Activated CD4-positive, alpha-beta T cell treated with anti-CD3 and anti-CD28 coated beads, Interleukin-2, amount 50 U/mL, for 4 hours (primary cell): Measurements from ENCODE around the gene DCP2.
"Not testable (repeated sequence)": the region's sequence is repeated elsewhere in the genome, so short reads cannot be mapped to it uniquely, and the experiment has no call there.

Experiments
- DNase-seq, 2 experiments: peaks; one replicate each; pipeline ENCODE4 v3.0.0-alpha.2; 2020

Gene DCP2

GRCh38 chr5:112976432-112977309, at the start of gene DCP2:
TSS of gene DCP2 (plus strand) at chr5:112976798. CDS start at chr5:112976934, 136 bp downstream.
- peak; percentile 91 to 92 for DNase-seq

GRCh38 chr5:112929336-112930081, 47.1 kb upstream of the DCP2 start:
- no peak for DNase-seq

DNA sequence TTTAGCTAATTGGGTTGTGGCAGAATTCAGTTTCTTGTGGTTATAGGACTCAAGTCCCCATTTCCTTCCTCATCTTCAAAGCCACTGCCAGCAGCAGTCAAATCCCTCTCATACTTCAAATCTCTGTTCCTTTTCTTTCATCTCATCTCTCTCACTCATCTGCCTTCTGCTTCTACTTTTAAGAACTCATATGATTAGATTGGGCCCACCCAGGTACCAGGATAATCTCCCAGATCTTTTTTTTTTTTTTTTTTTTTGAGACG, 46.6 kb upstream of the DCP2 start:
- DNase-seq: no peak

DNA sequence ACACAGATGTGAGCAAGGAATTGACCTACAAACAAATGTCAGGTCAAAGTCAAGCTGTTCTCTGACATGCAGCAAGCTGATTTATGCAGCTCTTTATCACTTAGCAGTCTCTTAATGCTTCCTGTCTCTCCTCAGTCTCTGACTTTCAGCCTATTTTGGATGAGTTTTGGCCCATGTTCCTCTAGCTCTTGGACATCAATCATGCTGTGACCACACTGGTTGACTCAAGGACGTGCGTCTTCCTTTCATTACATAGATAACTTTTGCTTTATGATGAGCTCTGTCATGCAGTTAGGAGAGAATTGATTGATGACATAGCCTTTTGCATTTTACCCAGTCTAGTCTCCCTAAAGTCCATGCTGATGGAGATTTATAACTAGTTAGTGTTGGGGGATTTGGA, 45.1 kb upstream of the DCP2 start:
- DNase-seq: no peak

GRCh38 chr5:112933105-112933504, 43.5 kb upstream of the DCP2 start:
- DNase-seq: no peak

- no peak for DNase-seq
These were observed 42.8 kb upstream of the DCP2 start for GRCh38 chr5:112933651-112934365.

DNA sequence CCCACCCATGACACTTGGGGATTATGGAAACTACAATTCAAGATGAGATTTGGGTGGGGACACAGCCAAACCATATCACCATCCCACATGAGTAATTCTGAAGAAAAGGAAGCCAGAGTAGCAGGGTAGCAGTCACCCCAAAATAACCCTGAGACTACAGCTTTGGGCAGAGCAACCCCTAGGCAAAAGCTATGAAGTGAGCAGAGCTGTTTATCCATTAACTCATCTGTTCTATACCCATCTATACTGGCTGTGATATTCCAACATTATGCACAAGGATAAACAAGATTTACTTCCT, 42.3 kb upstream of the DCP2 start:
- DNase-seq: no peak

DNA sequence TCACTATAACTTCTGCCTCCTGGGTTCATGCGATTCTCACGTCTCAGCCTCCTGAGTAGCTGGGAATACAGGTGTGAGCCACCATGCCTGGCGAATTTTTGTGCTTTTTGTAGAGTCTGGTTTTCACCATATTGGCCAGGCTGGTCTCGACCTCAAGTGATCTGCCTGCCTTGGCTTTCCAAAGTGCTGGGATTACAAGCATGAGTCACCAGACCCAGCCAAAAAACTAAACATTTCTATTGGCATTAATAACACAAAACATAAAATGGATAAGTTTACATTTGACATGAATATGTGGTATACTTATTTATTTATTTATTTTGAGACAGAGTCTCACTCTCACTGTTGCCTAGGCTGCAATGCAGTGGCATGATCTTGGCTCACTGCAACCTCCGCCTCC, 40.9 kb upstream of the DCP2 start:
- DNase-seq: no peak

GRCh38 chr5:112938286-112938685, 38.3 kb upstream of the DCP2 start:
- no peak for DNase-seq

GRCh38 chr5:112940670-112941069, 35.9 kb upstream of the DCP2 start:
- no peak for DNase-seq

GRCh38 chr5:112948458-112948857, 28.1 kb upstream of the DCP2 start:
- DNase-seq: no peak

DNA sequence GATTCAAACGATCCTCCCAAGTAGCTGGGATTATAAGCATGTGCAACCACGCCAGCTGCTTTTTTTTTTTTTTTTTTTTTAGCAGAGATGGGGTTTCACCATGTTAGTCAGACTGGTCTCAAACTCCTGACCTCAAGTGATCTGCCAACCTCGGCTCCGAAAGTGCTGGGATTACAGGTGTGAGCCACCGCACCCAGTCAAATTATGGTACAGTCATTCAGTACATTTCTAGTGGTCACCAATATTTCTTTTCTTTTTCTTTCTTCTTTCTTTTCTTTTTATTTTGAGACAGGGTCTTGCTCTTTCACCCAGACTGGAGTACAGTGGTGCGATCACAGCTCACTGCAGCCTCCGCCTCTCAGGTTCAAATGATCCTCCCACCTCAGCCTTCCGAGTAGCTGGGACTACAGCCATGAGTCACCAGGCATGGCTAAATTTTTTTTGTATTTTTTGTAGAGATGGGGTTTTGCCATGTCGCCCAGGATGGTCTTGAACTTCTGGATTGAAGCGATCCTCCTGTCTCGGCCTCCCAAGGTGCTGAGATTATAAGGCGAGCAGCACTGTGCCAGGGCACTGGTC, 25.4 kb upstream of the DCP2 start:
- no peak for DNase-seq

- DNase-seq: no peak
These were observed 20.0 kb upstream of the DCP2 start for GRCh38 chr5:112956606-112957005.

DNA sequence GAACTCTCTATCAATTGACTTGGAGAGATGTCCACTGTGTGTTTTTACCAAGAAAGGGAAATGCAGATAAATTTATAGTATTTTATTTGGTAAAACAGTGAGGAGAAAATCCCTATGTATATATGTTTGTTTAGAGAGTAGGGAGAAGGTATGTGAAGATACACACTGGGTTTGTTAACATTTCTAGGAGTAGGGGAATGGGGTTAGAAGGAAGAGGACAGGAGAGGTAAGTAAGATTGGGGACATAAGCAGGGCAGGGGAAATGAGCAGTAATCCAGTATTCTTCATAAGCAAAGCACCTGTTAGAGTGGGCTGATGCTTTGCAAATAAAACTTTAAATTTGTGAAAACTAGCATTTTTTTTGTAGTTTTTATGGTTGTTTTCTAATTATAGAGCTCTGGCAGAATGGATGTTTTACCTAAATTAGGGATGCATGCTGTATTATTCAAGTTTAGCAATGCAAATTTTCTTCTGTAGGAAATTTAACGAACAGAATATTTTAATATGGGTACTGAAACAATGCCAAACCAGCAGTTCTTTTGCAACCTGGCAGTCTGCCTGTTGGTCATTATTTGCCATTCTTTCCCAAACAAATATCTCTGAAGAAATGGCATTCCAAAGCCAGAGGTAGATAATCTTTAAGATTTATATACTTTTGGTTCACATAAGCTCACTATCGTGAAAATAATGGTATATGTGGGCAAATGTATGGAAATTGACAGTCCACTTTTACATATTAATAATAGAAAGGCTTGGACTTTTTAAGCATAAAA, 19.4 kb upstream of the DCP2 start:
- DNase-seq: no peak

- no peak for DNase-seq
These were observed 18.2 kb upstream of the DCP2 start for GRCh38 chr5:112958093-112959088.

DNA sequence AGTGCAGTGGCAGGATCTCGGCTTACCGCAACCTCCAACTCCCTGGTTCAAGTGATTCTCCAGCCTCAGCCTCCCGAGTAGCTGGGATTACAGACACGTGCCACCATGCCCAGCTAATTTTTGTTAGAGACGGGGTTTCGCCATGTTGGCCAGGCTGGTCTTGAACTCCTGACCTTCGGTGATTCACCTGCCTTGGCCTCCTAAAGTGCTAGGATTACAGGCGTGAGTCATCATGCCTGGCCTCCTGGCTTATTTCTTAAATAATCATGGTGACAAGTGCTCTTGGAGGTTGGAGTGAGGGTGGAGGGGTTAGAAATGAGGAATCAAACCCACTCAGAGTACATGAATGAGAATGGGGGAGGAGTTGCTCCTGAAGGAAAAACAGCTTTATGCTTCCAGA, 16.7 kb upstream of the DCP2 start:
- DNase-seq: not testable (repeated sequence)

- no peak for DNase-seq
These were observed 16.3 kb upstream of the DCP2 start for GRCh38 chr5:112960315-112960714.

GRCh38 chr5:112960863-112961504, 15.6 kb upstream of the DCP2 start:
- no peak for DNase-seq

DNA sequence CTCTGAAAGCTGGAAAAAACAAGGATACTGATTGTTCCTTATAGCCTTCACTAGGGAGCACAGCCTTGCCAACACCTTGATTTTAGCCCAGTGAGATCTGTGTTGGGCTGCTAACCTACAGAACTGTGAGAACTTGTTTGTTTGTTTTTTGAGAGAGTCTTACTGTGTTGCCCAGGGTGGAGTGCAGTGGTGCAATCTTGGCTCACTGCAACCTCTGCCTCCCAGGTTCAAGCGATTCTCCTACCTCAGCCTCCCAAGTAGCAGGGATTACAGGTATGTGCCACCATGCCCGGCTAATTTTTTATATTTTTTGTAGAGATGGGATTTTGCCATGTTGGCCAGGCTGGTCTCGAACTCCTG, 13.2 kb upstream of the DCP2 start:
- not testable (repeated sequence) for DNase-seq

- no peak for DNase-seq
These were observed 10.8 kb upstream of the DCP2 start for GRCh38 chr5:112965733-112966306.
